ENCODE data around the gene ST13. TPM values are rescaled to one million over a fixed set of nuclear protein-coding genes. Genes with fewer than 3 reads are reported as not detected.
"Not testable (repeated sequence)": the region's sequence is repeated elsewhere in the genome, so short reads cannot be mapped to it uniquely, and the experiment has no call there.

Gene ST13
- total RNA-seq, 1 donor, result 199 TPM

DNA sequence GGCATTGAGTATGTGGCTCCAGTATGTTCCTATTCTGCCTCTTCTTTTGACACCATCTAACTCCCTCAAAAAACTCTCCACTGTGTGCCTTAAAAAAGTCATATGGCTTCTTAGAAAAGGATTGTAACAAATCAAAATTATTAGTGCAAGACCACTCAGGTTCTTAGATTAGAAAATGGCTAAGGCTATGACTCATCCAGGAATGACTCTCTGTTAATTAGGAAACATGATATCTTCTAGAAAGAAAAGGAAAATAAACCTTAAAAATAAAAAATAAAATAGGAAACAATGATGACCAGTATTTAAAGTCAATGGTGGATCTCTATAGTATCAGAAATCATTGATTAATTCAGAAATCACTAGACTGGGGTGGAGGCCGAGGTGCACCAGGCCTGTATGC, 59.0 kb downstream of the ST13 start:
- TF ChIP-seq, protein P1, sequence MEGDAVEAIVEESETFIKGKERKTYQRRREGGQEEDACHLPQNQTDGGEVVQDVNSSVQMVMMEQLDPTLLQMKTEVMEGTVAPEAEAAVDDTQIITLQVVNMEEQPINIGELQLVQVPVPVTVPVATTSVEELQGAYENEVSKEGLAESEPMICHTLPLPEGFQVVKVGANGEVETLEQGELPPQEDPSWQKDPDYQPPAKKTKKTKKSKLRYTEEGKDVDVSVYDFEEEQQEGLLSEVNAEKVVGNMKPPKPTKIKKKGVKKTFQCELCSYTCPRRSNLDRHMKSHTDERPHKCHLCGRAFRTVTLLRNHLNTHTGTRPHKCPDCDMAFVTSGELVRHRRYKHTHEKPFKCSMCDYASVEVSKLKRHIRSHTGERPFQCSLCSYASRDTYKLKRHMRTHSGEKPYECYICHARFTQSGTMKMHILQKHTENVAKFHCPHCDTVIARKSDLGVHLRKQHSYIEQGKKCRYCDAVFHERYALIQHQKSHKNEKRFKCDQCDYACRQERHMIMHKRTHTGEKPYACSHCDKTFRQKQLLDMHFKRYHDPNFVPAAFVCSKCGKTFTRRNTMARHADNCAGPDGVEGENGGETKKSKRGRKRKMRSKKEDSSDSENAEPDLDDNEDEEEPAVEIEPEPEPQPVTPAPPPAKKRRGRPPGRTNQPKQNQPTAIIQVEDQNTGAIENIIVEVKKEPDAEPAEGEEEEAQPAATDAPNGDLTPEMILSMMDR (IDR thresholded peaks at IDR 0.05; ENCODE audit: insufficient read depth, low read depth, low read length), result no peak
- no peak overlapping the region for H3K4me3 ChIP-seq (ENCODE audit: low read depth, low read length)
- DNase-seq (ENCODE audit: low read depth), result peak; percentile 43

DNA sequence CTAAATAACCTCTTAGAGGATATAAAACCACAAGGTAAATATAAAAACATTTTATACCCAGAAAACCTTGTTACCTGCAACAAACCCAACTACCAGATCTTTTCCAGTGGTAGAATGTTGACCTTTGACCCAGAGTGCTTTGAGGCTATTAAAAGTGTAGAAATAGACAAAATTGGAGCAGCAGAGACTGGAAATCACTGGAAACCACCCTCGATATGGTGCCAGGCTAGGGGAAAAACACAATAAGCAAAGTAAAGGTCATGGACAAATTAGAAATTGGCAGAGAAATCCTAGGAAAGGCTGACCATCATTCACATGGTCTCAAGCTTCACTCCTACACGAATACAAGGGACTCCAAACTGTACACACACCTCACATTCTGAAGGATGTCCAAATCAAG, 64.0 kb downstream of the ST13 start:
- TF ChIP-seq, protein P1 (IDR thresholded peaks at IDR 0.05; ENCODE audit: insufficient read depth, low read depth, low read length), result no peak
- DNase-seq (ENCODE audit: low read depth), result no peak
- no peak overlapping the region for H3K4me3 ChIP-seq (ENCODE audit: low read depth, low read length)

DNA sequence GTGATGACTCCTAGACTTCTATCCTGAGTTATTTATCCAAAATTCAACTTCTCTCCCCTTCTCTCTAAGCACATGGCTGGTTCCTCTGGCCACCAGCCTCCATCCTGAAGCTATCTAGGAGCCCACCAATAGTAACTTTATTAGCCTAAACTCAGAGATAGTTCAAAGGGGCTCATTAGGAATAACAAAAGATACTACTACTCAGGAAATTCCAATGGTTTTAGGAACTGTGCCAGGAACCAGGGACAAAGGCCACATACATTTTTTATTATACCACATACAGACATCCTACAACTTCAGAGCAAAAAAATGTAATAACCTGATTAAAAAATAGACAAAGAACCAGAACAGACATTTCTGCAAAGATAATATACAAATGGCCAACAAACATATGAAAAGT, 65.2 kb downstream of the ST13 start:
- H3K4me3 ChIP-seq (ENCODE audit: low read depth, low read length), result no peak overlapping the region
- DNase-seq (ENCODE audit: low read depth), result no peak
- TF ChIP-seq, protein P1 (IDR thresholded peaks at IDR 0.05; ENCODE audit: insufficient read depth, low read depth, low read length), result no peak

DNA sequence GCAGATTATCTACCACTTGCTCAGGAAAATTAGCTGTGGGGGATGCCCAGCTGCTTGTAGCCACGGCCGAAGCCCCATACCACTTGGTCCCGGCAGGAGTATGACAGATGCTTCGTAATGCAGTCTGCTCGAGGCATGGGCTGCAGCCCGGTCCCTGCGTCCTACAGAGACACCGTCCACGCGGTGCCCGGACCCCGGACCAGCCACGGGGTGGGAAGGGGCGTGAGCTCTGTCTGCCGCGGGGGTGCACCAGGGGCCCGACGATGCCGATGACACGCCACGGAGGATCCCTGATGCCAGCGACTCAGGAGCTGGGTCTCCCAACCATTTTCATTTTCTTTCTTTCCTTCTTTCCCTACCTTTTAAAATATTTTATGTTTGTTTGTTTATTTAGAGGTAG, 67.3 kb downstream of the ST13 start:
- DNase-seq (ENCODE audit: low read depth), result no peak
- TF ChIP-seq, protein P1 (IDR thresholded peaks at IDR 0.05; ENCODE audit: insufficient read depth, low read depth, low read length), result no peak
- no peak overlapping the region for H3K4me3 ChIP-seq (ENCODE audit: low read depth, low read length)

DNA sequence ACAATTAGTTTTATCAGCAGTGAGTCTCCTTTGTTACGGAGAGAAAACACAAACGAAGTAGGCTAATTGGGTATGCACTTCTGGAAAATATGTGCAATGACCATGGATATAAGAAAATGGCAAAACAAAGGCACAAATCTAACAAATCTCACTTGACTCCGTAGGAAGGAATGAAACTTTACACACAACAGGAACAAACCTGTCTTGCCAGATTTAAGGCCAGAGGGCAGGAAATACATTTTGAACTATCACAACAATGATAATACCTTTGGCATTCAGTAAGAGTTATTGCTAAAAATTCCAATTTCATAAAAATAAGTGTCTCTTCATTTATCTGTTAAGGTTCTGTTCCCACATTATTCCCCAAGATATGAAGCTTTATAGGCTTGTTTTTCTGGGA, 73.9 kb downstream of the ST13 start:
- TF ChIP-seq, protein P1 (IDR thresholded peaks at IDR 0.05; ENCODE audit: insufficient read depth, low read depth, low read length), result no peak
- DNase-seq (ENCODE audit: low read depth), result peak; percentile 19
- no peak overlapping the region for H3K4me3 ChIP-seq (ENCODE audit: low read depth, low read length)

DNA sequence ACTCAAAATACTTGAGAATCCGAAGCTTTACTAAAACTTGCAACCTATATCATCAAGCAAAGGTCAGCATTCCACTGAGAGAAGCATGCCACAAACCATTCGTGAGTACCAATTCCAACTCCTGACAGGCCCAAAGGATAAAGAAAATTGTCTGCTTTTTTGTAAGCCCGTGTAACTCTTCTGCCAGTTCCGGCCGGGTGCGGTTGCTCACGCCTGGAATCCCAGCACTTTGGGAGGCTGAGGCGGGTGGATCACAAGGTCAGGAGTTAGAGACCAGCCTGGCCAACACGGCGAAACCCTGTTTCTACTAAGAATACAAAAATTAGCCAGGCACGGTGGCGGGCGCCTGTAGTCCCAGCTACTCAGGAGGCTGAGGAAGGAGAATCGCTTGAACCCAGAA, 74.7 kb downstream of the ST13 start:
- peak; percentile 14 for DNase-seq (ENCODE audit: low read depth)
- H3K4me3 ChIP-seq (ENCODE audit: low read depth, low read length), result not testable (repeated sequence)

Small RNAs within 50 kb of the gene (small RNA-seq; reads per million reads assigned to genes)
- gene JTBP1 (not detected), gene MIR4766 (1.5 reads per million, percentile 36 among the genes with 10 or more reads in this experiment)

Other genes starting within 250 kb of the ST13 start
- 44.9 and 50.6 TPM in 2 replicates for gene MRTFA, start 219.9 kb downstream of the ST13 start, total RNA-seq
- gene MCHR1, start 177.2 kb downstream of the ST13 start, total RNA-seq, result 0.32 and 0.43 TPM in 2 replicates
- gene SLC25A17, start 37.3 kb downstream of the ST13 start, total RNA-seq, result 12.9 and 23.7 TPM in 2 replicates
- gene XPNPEP3, start 509 bp upstream of the ST13 start, total RNA-seq, result 15.1 and 19.0 TPM in 2 replicates
- not detected in 2 replicates for gene DNAJB7, start 5.5 kb upstream of the ST13 start, total RNA-seq
- gene RBX1, start 94.7 kb upstream of the ST13 start, total RNA-seq, result 54.4 and 59.6 TPM in 2 replicates
- gene EP300, start 236.0 kb upstream of the ST13 start, total RNA-seq, result 45.4 and 73.8 TPM in 2 replicates

Data from fibroblast of villous mesenchyme (primary cell).